Measurements from ENCODE around the gene PP2D1.
A peak's percentile ranks its signal among the peaks of the same experiment; 100 is the strongest.
"Not testable (repeated sequence)": the region's sequence is repeated elsewhere in the genome, so short reads cannot be mapped to it uniquely, and the experiment has no call there.

The PP2D1 gene

GRCh38 chr3:20012164-20012563 lies at the start of gene PP2D1:
TSS of gene PP2D1 (minus strand) at chr3:20012264. CDS start at chr3:20012072, 192 bp downstream.
- no peak for DNase-seq (ENCODE audit: low read depth in 2 of 2, low spot score in 1 of 2)

DNA sequence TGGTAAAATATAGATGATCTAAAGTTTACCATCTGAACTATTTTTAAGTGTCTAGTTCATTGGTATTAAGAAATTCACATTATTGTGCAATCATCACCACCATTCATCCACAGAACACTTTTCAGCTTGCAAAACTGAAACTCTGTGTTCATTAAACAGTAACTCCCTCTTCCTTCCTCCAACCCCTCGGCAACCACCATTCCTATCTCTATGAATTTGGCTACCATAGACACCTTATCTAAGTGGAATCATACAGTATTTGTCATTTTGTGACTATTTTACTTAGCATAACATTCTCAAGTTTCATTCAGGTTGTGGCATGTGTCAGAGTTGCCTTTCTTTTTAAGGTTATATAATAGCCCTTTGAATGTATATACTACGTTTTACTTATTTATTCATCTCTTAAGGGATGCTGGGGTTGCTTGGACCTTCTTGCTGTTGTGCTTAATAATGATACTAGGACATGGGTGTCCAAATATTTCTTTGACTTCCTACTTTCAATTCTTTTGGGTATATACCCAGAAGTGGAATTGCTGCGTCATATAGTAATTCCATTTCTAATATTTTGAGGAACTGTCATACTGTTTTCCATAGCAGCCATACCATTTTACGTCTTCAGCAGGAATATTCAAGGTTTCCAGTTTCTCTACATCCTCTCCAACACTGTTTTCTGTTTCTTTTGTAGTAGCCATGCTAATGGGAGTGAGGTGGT lies 49.1 kb upstream of the PP2D1 start:
- DNase-seq (ENCODE audit: low read depth in 2 of 2, low spot score in 1 of 2): no peak

DNA sequence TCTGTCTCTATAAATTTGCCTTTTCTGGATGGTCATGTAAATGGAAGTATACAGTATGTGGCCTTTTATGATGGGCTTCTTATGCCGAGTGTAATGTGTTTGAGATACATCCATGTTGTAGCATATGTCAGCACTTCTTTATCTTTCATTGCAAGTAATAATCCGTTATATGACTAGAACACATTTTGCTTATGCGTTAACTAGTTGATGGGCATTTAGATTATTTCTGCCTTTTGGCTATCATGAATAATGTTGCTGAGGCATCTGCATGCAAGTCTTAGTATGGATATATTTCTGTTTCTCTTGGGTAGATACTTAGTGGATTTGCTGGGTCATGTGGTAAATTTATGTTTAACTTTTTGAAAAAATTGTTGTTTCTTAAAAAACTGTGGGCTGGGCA lies 47.9 kb upstream of the PP2D1 start:
- DNase-seq (ENCODE audit: low read depth in 2 of 2, low spot score in 1 of 2): no peak

DNA sequence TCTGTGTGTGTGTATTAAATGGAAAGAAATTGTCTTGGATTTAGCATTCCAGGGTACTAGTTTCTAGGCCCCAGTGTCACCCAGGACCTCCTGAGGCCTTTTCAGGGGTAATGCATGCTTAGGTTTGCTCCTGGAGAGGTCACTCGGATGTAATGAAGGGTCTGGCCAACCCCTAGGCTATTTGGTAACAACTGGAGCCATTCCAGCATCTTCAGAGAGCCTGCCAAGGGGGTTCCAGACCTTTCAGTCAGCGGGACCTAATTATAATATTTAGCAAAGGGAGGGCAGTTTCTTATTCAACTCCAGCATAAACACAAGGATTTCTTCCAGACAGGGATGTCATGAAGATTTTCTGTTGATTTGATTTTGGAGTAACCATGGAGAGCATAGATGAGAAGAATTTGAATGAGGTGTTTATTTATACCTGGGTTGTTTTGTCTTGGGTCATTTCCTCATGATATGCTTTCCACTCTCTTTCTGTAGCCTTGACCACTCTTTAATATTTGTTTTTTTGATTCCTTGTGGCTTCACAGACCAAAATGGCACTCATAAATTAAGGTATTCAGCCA lies 45.6 kb upstream of the PP2D1 start:
- no peak for DNase-seq (ENCODE audit: low read depth in 2 of 2, low spot score in 1 of 2)

DNA sequence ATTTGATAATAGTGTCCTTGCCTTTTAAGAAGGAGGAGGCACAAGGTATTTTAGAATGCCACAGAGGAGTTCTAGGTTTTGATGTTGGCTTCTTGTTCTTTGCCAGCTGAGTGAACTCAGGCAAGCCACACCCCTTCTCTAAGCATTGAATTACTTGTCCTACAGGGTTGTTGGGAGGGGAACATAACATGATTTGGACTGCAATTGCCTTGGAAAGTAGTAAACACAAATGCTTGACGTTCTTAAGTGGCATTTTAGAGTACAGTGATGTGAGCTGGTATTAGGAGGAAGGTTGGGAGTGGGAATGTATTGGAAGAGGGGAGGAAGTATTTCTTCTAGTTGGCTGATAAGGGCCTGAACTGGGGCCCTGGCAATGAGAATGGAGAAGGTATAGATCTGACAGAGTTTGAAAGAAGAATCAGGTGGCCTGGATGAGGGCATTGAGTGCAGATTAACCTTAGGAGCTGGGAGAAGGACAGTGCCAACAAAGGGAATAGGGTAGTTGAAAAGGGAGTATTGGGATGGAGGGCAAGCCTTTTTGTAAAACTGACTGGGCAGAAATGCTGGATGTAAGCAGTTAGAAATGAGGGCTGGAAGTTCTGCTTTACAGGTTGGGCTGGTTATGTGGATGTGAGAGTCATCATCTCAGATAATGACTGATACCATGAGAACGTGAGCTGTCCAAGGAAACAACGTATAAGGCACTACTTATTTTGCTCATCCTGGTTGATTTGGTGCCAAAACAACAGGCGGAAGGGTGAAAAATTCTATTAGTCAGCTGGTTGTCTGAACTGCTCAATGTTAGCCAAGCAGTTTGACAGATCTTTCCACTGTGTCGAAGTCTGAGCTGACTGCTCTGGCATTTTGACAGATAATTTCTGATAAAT lies 44.9 kb upstream of the PP2D1 start:
- no peak for DNase-seq (ENCODE audit: low read depth in 2 of 2, low spot score in 1 of 2)

GRCh38 chr3:20055842-20056241 lies 43.8 kb upstream of the PP2D1 start:
- DNase-seq (ENCODE audit: low read depth in 2 of 2, low spot score in 1 of 2): no peak

DNA sequence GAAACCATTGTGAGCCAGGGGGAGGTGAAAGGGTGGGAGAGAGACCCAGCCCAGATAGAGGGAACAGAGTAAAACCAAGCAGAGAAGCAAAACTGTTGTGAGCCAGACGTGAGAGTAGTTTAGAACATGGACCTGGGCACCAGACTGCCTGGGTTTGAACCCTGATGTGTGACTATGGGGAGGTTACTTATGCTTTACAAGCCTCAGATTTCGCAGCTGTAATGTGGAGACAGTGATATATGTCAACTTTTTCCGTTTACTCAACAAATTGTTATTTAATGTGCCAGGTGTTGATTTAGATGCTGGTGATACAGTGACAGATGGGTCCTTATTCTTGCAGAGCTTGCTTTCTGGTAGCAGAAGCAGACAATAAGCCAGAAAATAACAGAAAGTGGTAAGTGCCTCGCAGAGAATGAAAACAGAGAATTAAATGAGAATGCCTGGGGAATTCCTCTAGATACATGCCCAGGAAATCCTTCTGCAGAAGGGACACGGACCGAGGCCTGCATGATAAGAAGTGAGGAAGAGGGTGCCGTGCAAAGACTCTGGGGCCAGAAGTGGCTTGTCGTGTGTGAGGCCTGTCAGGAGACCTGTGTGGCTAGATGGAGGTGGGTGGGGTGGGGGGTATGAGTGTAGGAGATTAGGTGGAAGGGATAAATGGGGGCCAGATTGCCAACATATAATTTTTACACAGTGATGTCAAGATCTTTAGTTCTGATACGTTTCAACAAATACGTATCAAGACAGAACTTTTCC lies 43.1 kb upstream of the PP2D1 start:
- DNase-seq (ENCODE audit: low read depth in 2 of 2, low spot score in 1 of 2): no peak

GRCh38 chr3:20054549-20054987 lies 42.5 kb upstream of the PP2D1 start:
- DNase-seq (ENCODE audit: low read depth in 2 of 2, low spot score in 1 of 2): peak; percentile 39 to 46

DNA sequence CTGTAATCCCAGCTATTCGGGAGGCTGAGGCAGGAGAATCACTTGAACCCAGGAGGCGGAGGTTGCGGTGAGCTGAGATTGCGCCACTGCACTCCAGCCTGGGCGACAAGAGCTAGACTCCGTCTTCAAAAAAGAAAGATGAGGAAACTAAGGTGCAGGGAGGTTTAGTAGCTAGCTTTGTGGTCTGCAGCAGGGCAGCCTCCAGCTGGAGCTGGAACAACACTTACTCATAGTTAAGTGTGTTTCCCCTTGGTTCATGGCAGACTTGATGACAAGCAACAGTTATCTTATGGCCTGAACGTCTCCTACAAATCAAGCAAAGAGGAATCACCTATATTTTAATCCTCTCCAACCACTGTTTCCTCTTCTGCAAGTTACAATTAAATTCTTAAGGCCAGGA lies 40.8 kb upstream of the PP2D1 start:
- DNase-seq (ENCODE audit: low read depth in 2 of 2, low spot score in 1 of 2): no peak

GRCh38 chr3:20051123-20051806 lies 39.2 kb upstream of the PP2D1 start:
- DNase-seq (ENCODE audit: low read depth in 2 of 2, low spot score in 1 of 2): no peak

DNA sequence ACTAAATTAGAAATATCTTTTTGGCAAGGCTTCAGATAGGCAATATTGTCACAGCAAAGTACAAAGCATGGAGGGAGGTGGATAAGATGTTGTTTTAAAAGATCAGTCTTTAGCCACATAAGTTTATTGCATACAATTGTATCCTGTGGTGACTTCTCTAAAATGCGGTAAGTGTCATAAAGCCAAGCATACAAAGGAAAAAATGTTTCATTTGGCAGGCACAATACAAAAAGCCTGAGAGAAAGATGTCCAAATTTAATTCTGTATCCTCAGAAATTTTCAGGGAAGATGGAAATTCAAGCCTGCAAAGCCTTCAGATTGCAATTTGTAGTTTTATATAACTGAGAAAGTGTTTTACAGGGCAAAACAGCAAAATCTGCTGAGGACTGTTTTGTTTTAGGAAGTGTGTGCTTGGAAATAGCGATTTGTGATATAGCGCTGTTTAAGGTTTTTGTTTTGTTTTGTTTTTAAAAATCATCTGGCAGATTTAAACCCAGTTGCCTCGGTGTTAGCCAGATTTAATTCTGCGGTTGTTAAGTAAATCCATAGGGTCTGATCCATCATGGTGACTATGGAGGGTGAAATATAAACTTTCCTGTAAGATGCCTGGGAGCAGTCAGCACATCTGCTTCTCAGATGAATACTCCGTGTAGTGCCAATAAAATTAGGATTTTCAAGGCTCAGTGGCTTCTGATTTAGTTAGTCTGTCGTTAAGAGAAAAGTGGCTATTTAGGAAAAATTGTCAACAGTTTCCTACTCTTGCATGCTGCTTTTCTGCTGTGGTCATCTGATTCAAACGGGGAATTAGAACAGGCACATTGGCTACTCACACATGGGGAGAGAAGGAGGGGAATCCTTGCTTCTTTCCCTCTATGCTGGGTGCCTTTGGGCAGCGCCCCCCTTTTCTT lies 36.2 kb upstream of the PP2D1 start:
- DNase-seq (ENCODE audit: low read depth in 2 of 2, low spot score in 1 of 2): no peak

- no peak for DNase-seq (ENCODE audit: low read depth in 2 of 2, low spot score in 1 of 2)
These were observed 35.3 kb upstream of the PP2D1 start for GRCh38 chr3:20047341-20047779.

DNA sequence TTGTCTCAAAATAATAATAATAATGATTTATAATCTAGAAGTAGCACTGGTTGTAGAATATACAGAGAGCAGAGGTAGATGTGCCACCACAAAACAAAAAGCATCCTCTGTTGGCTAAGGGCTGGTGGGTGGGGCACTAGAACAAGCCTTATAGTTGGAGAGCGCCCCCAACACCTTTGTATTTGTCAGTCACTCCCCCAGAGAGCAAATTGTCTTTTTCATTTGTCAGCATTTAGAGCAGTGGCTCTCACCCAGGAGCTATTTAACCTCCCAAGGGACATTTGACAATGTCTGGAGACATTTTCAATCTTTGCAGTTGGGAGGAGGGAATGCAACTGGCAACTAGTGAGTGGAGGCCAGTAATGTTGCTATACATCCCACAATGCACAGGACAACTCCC lies 34.5 kb upstream of the PP2D1 start:
- DNase-seq (ENCODE audit: low read depth in 2 of 2, low spot score in 1 of 2): no peak

- DNase-seq (ENCODE audit: low read depth in 2 of 2, low spot score in 1 of 2): not testable (repeated sequence)
These were observed 33.1 kb upstream of the PP2D1 start for GRCh38 chr3:20045141-20045540.

GRCh38 chr3:20043825-20044224 lies 31.8 kb upstream of the PP2D1 start:
- DNase-seq (ENCODE audit: low read depth in 2 of 2, low spot score in 1 of 2): no peak

- peak in 1 of 2 donors; percentile 13 for DNase-seq (ENCODE audit: low read depth in 2 of 2, low spot score in 1 of 2)
These were observed 31.3 kb upstream of the PP2D1 start for GRCh38 chr3:20043396-20043795.

- no peak for DNase-seq (ENCODE audit: low read depth in 2 of 2, low spot score in 1 of 2)
These were observed 30.3 kb upstream of the PP2D1 start for GRCh38 chr3:20042331-20042730.

GRCh38 chr3:20041197-20041780 lies 29.2 kb upstream of the PP2D1 start:
- peak; percentile 29 to 55 for DNase-seq (ENCODE audit: low read depth in 2 of 2, low spot score in 1 of 2)

DNA sequence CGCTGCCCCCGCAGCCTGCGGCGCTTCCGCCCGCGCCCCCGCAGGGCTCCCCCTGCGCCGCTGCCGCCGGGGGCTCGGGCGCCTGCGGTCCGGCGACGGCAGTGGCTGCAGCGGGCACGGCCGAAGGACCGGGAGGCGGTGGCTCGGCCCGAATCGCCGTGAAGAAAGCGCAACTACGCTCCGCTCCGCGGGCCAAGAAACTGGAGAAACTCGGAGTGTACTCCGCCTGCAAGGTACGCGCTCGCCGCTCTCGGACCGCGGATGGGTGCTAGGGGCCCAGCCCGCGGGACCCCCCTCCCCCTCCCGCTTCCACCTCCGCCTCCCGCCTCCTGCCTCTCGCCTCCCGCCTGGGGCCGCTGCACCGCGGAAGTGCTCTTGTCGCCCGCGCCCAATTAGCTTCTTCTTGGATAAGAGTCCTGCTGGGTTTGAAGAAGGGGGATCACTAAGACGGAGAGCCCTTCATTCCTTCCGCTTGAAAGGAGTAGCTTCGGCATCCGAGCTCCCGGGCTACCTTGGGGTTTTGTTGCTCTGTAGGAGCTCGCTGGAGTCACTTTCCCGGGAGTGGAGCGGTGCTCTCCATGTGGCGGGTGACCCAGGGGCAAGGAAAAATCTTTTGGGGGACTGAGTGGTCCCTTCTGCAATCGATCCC lies 28.6 kb upstream of the PP2D1 start:
- DNase-seq (ENCODE audit: low read depth in 2 of 2, low spot score in 1 of 2): peak; percentile 22 to 38

Data from stimulated activated CD8-positive, alpha-beta memory T cell treated with anti-CD3 and anti-CD28 coated beads, Interleukin-4, amount 100 ng/mL, for 4 hours (primary cell).